HG03066 (cell line): Measurements from ENCODE around the gene HTT-AS.
"Not testable (repeated sequence)": the region's sequence is repeated elsewhere in the genome, so short reads cannot be mapped to it uniquely, and the experiment has no call there.

Source experiments
- ATAC-seq: cut with Tn5 transposase; IDR thresholded peaks from one replicate; pipeline ENCODE4 v1.9.1; 2021; ENCODE audit warnings: low read depth; ENCODE audit not compliant: unreplicated experiment

HTT-AS gene

DNA sequence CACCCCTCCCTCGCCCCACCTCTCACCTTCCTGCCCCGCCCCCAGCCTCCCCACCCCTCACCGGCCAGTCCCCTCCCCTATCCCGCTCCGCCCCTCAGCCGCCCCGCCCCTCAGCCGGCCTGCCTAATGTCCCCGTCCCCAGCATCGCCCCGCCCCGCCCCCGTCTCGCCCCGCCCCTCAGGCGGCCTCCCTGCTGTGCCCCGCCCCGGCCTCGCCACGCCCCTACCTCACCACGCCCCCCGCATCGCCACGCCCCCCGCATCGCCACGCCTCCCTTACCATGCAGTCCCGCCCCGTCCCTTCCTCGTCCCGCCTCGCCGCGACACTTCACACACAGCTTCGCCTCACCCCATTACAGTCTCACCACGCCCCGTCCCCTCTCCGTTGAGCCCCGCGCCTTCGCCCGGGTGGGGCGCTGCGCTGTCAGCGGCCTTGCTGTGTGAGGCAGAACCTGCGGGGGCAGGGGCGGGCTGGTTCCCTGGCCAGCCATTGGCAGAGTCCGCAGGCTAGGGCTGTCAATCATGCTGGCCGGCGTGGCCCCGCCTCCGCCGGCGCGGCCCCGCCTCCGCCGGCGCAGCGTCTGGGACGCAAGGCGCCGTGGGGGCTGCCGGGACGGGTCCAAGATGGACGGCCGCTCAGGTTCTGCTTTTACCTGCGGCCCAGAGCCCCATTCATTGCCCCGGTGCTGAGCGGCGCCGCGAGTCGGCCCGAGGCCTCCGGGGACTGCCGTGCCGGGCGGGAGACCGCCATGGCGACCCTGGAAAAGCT, at the start of gene HTT-AS, which contains the start of gene HTT:
TSS of gene HTT-AS (minus strand) at position 461 of the 768 bp plus-strand sequence.
TSS of gene HTT (plus strand) at position 604 of the 768 bp plus-strand sequence. CDS start at position 749, 145 bp downstream.
- peak; percentile 71 for ATAC-seq

DNA sequence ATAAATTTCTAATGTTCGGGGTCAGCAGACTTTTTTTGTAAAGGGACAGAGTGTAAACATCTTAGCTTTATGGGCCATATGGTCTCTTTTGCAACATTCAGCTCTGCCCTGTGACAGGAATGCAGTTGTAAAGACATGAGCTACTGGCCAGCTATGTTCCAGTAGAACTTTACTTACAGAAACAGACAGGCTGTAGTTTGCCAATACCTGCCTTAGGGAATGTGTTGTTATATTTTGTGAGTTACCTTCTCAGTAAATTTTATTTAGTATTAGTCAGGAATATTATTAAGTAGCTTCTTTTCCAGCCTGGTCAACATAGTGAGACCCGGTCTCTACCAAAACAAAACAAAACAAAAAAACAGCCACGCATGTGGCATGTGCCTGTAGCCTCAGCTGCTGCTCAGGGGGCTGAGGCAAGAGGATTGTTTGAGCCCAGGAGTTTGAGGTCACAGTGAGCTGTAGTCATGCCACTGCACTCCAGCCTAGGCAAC, 48.9 kb upstream of the HTT-AS start:
- ATAC-seq: no peak

DNA sequence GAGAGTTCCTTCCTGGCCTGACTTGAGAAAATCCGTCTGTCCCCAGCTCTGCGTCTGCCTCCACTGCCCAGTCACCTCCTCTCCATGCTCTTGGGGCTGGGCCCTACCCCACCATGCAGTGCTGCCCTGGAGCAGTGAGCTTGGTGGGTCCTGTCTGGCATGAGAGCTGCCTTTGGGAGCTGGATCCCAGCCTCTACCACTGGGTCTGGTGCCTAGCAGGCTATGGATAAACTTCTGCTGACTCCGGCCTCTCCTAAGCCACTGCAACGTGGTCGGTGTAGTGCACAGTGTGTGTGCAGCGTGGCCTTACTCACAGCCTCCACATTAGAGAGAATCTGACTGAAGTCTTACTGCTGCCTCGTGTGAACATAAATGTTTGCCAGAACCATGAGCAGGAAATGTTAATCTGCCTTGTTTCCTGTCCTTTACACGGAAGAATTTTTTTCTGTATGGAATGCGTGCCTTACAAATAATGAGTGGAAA, 47.8 kb upstream of the HTT-AS start:
- ATAC-seq: no peak

DNA sequence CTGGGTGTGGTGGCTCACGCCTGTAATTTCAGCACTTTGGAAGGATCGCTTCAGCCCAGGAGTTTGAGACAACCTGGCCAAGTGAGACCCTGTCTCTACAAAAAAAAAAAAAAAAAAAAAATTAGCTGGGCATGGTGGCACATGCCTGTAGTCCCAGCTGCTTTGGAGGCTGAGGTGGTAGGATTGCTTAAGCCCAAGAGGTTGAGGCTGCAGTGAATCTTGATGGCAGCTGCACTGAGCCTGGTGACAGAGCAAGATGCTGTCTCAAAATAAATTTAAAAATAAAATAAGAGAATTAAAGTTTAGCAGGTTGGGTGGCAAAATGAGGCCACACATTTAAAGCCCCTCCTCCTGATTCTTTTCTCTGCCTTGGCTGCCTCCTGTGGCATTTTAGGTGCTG, 47.3 kb upstream of the HTT-AS start:
- ATAC-seq: no peak

DNA sequence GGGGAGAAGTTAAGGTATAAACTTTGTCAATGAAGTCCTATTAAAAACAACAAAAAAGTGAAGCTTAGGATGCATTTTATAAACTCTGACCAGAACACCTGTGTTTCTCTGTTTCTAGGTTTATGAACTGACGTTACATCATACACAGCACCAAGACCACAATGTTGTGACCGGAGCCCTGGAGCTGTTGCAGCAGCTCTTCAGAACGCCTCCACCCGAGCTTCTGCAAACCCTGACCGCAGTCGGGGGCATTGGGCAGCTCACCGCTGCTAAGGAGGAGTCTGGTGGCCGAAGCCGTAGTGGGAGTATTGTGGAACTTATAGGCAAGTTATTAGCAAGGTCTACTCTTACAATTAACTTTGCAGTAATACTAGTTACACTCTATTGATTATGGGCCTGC, 46.8 kb upstream of the HTT-AS start:
- no peak for ATAC-seq

DNA sequence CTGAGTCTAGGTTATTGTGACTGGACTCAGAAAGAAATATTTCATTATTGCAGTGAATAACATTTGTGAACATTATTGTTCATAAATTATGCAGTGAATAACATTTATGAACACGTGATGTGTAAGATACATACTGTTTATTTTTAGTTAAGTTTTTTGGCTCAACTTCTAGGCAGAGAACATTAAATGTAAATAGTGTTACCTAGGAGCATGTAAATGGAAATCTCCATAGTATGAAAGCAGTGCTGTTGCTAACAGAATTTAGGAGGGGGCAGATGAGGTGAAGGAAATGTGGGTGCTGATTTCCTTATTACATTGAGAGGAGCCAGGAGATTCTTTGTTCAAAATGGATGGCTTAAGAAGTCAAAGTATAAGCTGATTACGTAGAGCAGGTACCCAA, 45.1 kb upstream of the HTT-AS start:
- ATAC-seq: no peak

DNA sequence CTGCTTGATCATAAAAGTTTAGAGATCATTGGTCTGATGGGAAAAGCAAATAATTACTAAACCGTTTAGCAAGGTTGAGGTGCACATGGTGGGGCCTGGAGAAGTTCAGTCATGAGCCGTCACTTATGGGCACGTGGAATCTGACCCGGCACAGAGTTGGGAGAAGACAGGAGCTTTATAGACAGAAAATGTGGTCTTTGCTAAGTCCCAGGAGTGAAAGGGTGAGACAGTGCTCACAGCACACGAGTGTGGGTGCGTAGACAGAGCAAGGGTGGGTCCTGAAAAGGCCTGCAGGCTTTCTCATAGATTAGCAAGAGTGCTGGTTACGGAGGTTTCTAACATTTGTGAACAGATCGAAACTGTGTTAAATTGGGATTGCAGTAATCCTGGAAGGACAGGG, 44.0 kb upstream of the HTT-AS start:
- ATAC-seq: no peak

DNA sequence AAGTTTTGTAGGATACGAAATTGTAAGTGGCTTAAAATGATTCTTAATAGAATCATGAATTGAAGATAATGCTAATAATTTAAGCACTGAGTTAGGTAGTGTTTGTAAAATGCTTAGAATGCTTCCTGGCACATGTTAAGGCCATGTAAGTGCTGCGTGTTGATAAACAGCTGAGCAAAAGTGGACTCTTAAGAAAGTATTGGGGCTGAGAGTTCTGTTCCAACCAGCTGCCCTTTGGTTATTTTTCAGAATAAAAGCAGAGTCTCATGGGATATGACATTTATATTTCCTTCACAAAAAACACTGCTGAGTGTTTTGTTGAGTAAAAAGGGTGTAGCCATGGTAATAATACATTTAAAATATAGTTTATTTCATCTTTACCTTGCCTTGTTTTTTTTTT, 42.6 kb upstream of the HTT-AS start:
- no peak for ATAC-seq

DNA sequence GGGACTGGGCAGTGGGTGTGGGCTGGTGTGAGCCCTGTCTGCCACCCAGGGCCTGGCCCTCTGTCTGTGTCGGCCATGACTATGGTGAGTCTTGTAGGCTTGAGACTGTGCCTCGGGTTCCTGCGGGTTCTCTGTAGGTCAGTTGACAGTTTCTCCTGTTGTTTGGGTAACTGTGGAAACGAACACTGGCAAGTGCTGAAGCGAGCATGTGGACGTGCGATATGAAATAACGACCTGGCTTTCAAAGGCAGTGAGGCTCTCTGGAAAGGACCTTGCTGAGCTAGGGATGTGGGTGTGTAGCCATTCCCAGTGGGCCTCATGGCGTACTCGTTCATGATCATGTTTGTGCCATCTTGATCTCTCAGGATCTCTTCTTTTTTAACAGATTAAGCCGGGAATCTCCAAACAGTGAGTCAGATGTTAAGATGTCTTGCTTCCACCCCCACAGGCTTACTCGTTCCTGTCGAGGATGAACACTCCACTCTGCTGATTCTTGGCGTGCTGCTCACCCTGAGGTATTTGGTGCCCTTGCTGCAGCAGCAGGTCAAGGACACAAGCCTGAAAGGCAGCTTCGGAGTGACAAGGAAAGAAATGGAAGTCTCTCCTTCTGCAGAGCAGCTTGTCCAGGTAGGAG, 41.4 kb upstream of the HTT-AS start:
- no peak for ATAC-seq

DNA sequence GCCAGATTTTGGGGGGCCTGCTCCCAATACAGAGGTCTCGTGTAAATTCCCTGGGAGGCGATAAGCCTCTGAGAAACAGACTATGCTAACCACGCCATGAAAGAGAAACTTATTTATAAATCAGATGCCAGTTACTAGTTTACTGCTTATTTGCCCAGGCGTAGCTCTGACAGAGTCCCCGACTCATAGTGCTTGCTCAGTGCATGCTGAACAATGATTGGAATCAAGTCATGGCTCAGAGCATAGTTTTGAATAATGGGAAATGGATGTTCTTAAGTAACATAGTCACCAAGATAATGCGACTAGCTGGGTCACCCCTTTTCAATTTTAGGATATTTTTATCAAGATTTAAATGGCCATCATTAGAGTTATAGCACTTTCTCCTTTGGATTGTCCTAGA, 40.0 kb upstream of the HTT-AS start:
- ATAC-seq: no peak

DNA sequence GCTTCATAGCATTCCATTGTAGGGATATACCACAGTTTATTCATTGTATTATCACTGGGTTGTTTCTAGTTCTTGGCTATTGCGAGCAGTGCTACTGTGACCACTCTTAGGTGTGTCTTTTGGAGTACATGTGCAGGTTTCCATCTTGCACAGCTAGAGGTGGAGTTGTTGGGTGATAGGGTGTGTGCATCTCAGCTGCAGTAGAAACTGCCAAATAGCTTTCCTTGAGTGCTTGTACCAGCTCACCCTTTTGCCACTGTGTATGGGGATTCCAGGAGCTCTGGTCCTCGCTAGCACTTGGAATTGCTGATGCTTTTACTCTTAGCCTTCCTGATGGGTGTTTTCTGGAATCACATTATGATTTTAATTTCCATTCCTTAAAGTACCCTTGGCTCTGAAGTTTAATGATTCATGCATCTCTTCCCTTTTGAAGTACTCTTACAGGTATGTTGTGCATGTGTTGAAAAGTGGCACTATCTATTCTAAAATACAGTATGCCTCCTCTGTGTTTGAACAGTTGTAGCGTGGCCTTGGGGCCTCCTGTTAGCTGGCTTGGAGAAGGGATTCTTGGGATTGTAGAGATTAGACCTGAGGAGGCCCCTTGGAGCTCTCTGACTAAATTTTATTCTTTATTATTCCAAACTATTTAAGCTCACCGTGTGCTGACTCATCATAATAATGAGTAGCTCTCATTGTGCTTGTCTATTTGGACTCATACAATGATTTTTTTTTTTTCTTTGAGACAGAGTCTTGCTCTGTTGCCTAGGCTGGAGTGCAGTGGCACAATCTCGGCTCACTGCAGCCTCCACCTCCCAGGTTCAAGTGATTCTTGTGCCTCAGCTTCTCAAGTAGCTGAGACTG, 38.5 kb upstream of the HTT-AS start:
- ATAC-seq: no peak

DNA sequence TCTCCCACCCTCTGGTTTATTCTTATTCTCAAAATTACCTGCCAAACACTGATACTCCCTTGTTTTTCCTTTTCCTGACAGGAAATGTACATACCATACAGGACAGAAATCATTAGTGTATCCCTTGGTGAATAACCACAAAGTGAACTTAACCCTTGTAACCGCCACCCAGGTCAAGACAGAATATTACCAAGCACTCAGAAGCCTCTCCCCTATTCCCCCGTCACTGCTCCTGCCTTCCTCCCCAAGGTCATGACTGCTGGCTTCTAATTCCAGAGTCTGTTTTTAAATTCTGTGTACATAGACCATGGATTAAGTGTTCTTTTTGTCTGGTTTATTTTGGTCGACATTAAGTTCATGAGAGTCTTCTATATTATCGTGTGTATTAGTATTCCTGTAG, 37.9 kb upstream of the HTT-AS start:
- no peak for ATAC-seq

DNA sequence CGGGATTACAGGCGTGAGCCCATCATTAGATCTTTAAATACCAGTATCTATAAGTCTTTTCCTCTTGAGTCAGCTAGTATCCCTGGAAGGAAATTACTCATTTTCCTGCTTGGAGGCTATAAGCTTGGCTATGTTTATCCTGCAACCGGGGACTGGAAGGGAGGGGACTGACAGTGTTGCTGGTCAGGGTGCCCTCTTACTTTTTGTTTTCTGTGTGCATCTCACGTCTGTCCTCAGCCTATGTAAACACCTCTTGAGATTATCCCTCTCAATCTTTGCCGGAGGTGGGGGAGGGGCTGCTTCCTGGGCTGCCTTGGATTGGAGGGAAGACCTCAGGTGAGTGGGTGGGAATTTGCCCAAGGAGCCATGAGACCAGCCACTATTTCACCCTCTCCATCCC, 37.1 kb upstream of the HTT-AS start:
- ATAC-seq: no peak

DNA sequence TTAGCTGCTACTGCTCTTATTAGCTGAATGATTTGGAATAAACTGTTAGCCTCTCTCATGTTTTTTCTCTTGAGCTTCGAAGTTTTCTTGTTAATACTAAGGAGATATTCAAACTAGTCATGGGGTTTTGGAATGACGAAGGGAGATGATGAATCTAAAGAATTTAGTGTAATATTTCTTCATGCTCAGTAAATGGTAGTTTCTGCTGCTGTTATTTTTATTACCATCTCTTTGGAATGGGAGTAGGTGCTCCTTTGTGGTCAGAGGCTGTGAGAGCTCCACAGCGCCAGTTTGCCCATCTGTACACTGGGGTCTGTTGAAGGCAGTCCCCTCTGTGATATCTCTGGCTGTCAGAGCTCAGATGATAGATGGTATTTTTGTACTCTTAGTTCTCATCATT, 33.9 kb upstream of the HTT-AS start:
- ATAC-seq: no peak

DNA sequence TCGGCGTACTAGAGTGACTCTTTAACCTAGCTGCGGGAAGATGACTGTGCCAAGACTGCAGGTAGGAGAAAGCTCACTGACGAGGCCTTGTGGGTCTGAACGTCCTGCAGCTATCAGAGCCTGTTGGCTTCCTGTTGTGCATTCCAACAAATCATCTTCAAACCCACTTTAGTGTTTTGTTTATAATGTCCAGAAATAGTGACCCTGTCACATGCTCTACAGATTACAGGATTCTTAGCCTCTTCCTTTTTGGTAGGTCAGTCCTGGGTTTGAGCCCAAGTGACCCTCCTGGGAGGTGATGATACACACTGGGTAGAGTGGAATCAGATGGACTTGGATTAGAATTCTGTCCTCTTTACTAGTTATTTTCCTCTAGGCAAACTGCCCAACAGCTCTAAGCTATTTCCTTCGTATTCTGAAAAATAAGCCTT, 33.4 kb upstream of the HTT-AS start:
- ATAC-seq: no peak

DNA sequence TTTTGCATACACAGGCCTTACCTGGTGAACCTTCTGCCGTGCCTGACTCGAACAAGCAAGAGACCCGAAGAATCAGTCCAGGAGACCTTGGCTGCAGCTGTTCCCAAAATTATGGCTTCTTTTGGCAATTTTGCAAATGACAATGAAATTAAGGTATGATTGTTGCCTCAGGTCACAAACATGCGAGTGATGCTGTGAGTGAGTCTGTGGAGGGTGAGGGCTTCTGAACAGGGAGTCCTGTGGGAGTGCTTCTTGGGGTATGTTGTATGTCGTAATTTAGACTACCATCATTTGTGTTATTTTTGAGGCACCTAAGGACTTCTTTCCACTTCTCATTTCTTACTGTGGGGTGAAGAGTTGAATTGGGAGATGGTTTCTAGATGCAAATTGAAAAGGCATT, 32.9 kb upstream of the HTT-AS start:
- no peak for ATAC-seq

DNA sequence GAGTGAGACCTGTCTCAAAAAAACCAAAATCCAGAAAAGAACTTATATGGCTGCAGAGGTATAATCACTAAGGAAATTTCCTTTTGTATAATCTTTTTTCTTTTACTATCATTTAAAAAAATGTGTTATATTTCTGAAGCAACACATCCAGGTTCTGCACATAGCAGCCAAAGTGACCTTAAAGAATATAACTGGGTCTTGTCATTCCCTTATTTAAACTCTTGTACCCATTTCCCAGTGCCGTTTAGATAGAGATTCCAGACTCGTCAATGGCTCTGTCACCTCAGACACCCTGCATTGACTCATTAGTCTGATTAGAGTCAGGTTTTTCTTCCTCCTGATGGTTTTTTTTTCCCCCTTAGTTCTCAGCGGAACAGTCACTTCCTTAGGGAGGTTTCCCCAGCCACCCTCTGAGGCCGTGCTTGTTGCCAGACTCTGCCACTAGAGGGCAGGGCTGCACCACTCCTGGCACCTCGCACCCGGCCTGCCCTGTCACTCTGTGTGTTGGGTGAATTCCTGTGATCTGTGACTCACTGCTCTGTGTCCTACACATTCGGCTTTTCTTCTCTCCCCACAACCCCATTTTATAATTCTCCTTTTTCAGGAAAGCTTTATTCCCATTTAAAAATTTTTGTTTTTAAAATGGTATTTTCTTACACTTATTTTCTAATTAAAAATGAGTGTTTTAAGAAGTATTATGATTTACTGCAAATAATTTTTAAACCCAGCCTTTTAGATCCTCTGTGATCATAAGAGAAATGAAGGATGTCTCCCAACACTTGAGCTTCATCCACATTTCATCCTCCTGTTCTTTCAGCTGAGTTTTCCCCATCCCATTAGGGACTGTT, 32.2 kb upstream of the HTT-AS start:
- peak; percentile 90 for ATAC-seq

DNA sequence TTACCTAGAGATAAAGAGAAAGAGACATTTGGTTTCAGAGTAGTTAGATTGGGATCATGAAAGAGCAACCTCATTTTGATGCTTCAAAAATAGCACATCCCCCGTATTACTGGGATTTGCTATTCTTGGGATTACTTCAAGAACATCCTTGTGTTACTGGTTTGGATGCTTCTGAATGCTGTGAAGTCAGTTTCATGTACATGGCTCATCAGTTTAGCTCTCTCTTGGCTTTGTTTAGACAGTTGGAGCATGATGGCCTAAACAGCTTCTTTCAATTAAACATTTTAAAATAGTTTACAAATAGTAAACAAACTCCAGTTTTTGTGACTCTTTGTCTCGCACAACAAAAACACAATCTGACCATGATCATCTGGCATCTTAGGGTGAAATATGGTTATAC, 24.0 kb upstream of the HTT-AS start:
- no peak for ATAC-seq

DNA sequence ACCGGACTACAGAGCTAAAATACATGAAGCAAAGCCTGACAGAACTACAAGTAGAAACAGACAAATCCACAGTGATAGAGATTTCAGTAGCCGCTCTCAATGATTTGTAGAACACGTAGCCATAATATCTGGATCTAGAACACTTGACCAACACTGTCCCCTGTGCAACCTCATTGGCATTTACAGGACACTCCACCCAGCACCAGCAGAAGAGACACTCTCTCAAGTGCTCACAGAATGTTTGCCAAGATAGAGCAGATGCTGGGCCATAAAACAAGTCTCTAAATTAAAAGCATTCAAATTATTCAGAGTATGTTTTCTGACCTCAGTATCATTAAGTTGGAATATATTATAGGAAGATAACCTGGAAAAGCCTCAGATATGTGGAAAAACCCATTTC, 21.9 kb upstream of the HTT-AS start:
- no peak for ATAC-seq

DNA sequence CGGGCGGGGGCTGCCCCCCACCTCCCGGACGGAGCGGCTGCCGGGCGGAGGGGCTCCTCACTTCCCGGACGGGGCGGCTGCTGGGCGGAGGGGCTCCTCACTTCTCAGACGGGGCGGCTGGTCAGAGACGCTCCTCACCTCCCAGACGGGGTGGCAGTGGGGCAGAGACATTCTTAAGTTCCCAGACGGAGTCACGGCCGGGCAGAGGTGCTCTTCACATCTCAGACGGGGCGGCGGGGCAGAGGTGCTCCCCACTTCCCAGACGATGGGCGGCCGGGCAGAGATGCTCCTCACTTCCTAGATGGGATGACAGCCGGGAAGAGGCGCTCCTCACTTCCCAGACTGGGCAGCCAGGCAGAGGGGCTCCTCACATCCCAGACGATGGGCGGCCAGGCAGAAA, 20.4 kb upstream of the HTT-AS start:
- ATAC-seq: not testable (repeated sequence)
